HL-60/S4 (cell line): Measurements from ENCODE around the gene EVI2B.
"Not testable (repeated sequence)": the region's sequence is repeated elsewhere in the genome, so short reads cannot be mapped to it uniquely, and the experiment has no call there.

Experiments used
- in situ Hi-C: fragments of 300-500 bp; cut with MboI; formaldehyde crosslinking; loops from 2 replicates; pipeline ENCODE4 v1.14.3; 2022; ENCODE audit warnings: low sequenced_read_pairs

The EVI2B gene

DNA sequence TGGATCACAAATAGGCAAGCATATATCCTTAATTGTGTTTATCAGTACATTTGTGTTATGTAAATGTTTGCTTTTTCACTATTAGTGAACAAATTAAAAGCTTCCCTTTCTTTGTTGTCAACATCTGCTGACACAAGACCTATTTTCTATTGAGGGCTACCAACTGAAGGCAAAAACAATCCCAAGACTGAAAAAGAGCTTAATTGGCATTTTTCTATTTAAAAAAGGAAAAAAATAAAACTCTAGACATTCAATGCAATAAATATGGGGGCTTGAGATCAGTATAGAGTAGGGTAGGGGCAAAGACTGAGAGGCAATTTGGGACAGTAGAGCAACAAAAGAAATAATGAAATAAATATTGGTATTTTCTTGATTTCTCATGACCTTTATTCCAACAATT, 41.1 kb downstream of the EVI2B start:
- in situ Hi-C loops = no loop called here

DNA sequence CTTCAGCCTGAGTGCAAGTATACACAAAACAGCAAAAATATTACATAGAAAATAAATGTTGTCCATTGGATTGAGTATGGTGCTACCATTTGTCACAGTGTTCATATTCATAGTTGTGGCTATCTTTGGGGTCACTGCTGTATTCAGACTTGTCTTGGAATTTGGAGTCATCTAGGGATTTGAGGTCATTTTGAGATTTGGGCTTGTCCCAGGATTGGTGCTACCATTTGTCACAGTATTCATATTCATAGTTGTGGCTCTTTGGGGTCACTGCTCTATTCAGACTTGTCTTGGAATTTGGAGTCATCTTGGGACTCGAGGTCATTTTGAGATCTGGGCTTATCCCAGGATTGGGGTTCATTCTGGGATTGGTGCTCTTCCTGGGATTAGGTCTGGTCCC, 41.6 kb downstream of the EVI2B start:
- in situ Hi-C loops = no loop called here

DNA sequence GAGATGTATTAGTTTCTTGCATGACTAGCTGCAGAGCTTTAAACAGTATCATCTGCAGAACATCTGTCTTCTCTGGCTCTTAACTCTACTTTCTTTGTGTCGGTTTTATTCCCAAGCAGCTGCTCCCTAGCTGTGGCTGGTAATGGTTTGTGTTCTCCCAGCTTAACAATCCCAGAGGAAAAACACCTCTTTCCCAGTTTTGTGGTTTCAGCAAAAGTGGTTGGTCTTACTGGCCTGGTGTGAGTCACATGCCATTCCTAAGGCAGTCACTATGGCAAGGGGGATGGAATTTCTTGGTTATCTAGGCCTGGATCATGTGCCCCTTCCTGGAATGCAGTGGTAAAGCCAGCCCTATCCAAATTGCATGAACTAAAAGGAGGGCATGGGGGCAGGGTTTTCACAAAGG, 44.3 kb downstream of the EVI2B start:
- in situ Hi-C loops = no loop called here

DNA sequence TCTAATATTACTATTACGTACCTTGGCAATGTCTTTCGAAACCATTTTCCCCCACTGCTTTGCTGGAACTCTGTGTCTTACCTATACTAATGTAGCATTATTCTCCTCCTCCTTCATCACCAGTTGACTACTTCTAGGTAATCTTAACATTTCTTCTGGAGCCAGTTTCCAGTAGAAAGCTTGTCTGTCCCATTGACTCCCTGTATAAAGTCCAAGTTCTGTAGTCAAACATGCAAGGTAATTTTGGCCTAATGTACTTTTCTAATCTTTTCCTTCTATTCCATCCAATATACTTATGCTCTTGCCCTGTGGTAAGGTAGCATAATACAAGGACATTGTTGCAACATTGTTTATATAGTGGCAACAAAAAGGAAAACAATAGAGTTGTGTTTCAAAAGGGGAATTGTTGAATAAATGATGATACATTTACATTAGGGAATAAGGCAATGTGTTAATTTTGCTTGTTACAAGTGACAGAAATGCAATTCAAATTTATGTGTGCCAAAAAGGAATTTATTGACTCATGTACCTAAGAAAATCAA, 44.7 kb downstream of the EVI2B start:
- in situ Hi-C loops = no loop called here

DNA sequence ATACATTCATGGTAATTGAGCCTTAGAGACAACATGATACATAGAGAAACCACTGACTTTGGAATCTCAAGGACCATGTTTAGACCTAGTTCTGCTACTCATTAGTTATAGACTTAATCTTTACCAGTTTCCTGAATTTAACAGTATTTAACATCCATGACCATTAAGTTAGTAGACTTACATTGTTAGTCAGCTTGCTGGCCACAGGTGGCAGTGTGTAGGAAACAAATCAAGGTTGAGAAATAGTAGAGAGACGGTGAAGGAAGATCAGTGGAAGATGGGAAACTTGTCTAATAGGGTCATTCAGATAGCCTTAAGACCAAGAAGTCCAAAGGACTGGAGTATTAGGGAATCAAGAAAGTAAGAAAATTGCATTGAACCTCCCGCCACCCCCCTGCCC, 47.8 kb downstream of the EVI2B start:
- in situ Hi-C loops = no loop called here

DNA sequence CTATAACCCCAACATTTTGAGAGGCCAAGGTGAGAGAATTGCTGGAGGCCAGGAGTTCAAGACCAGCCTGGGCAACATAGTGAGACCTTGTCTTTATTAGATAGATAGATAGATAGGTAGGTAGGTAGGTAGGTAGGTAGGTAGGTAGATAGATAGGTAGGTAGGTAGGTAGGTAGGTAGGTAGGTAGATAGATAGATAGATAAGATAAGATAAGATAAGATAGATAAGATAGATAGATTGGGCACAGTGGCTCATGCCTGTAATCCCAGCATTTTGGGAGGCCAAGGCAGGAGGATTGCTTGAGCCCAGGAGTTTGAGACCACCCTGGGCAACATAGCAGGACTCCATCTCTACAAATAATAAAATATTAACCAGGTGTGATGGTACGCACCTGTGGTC, 50.9 kb downstream of the EVI2B start:
- in situ Hi-C loops = not testable (repeated sequence)

DNA sequence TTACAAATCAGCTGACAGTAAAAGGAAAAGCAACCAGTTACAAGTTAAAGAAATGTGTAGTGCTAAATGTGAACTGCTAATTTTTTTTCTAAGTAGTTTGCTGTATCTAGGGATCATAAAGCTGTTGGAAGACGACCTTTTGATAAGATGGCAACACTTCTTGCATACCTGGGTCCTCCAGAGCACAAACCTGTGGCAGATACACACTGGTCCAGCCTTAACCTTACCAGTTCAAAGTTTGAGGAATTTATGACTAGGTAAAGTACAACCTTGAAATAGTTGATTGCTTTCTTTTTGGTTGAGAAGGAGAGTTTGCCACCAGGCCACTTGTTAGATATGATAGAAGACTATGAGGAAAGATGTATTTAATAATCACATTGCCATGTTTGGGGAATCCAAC, 52.3 kb downstream of the EVI2B start:
- in situ Hi-C loops = no loop called here

DNA sequence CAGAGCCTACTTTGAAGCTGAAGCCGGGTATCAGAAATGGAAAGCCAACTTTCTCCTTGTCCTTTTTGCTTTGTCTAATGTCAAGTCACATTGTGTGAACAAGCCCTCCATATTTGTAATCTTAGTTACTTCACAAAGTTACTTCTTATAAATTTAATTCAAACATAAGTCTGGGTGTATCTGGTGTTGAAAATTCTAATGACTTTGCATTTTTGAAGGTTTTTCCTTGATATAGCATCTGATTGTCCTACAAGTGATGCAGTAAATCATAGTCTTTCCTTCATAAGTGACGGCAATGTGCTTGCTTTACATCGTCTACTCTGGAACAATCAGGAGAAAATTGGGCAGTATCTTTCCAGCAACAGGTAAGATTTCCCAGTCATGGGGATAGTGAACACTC, 53.7 kb downstream of the EVI2B start:
- in situ Hi-C loops = no loop called here

DNA sequence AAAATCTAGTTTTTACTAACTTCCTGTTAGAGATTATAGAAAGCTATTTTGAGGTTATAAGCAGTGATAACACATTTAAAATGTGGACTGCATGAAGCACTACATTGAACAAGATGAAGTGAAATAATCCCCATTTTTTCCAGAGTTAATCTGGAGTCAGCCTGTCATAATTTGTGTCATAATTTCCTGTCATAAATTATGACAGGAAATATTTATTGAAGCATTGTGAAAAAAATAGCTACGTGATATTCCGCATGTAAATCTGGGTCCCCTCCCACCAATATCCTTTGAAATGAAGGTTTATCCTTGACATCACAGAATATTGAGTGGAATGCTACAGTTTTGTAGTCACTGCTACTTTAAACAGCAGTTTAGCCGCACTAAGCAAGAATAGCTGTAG, 56.9 kb downstream of the EVI2B start:
- in situ Hi-C loops = no loop called here

DNA sequence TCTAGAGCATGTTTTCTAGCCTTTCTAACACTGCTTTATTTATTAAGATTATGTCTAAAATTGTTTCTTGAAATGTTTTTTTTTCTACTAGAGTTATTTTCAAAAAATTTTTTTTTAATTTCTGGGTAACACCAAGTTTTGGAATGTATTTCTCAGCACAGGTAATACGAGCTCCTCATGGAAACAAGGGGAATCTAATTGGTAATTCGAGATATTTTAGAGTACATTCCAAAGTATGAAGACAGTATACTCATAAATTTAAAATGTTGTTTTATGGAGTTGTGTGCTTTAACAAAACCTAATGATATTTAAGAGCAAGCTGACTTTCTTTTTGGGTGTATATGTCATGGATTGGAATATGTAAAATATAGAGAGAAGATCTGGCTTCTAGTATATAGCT, 59.2 kb downstream of the EVI2B start:
- in situ Hi-C loops = no loop called here
